Measurements from ENCODE around the gene NAA20. TPM values are rescaled to one million over a fixed set of nuclear protein-coding genes. Genes with fewer than 3 reads are reported as not detected.
A peak's percentile ranks its signal among the peaks of the same experiment; 100 is the strongest.

The NAA20 gene
- total RNA-seq, 1 donor from 2014 or later = 38.1 TPM

- DNase-seq (ENCODE audit: low spot score) (peak; percentile 99), ATAC-seq (peak; percentile 99)
- intact Hi-C loops (cut with DNase I) = no loop called here
Observed at GRCh38 chr20:20052074-20052970, 35.2 kb downstream of the NAA20 start, which contains the start of the genes CFAP61 and CRNKL1. CFAP61 (plus strand) TSS chr20:20052532; CDS start chr20:20056654, 4,122 bp downstream. CRNKL1 (minus strand) TSS chr20:20052466; CDS start chr20:20052342, 124 bp downstream.

- no peak for ATAC-seq
- DNase-seq (ENCODE audit: low spot score) = no peak
- intact Hi-C loops (cut with DNase I) = no loop called here
Observed at GRCh38 chr20:20060234-20060998, 43.3 kb downstream of the NAA20 start.

GRCh38 chr20:20063941-20064702, 47.0 kb downstream of the NAA20 start:
- no peak for DNase-seq (ENCODE audit: low spot score)
- intact Hi-C loops (cut with DNase I) = no loop called here
- no peak for ATAC-seq

GRCh38 chr20:20065361-20065760, 48.2 kb downstream of the NAA20 start:
- DNase-seq (ENCODE audit: low spot score) = no peak
- no peak for ATAC-seq
- intact Hi-C loops (cut with DNase I) = no loop called here

GRCh38 chr20:20070871-20071726, 53.9 kb downstream of the NAA20 start:
- no peak for ATAC-seq
- intact Hi-C loops (cut with DNase I) = no loop called here

GRCh38 chr20:20073801-20074371, 56.7 kb downstream of the NAA20 start:
- intact Hi-C loops (cut with DNase I) = no loop called here
- no peak for ATAC-seq
- no peak for DNase-seq (ENCODE audit: low spot score)

More at GRCh38 chr20:20070871-20071726, 53.9 kb downstream of the NAA20 start:
- DNase-seq (ENCODE audit: low spot score) = no peak

- DNase-seq (ENCODE audit: low spot score) (no peak), ATAC-seq (no peak)
- intact Hi-C loops (cut with DNase I) = no loop called here
Observed at GRCh38 chr20:20075032-20075431, 57.9 kb downstream of the NAA20 start.

- ATAC-seq (no peak), DNase-seq (ENCODE audit: low spot score) (no peak)
- intact Hi-C loops (cut with DNase I) = no loop called here
Observed at GRCh38 chr20:20076297-20077065, 59.3 kb downstream of the NAA20 start.

- ATAC-seq (no peak), DNase-seq (ENCODE audit: low spot score) (no peak)
- intact Hi-C loops (cut with DNase I) = no loop called here
Observed at GRCh38 chr20:20078041-20078440, 60.9 kb downstream of the NAA20 start.

GRCh38 chr20:20079102-20079784, 62.1 kb downstream of the NAA20 start:
- intact Hi-C loops (cut with DNase I) = no loop called here
- DNase-seq (ENCODE audit: low spot score) (no peak), ATAC-seq (no peak)

Other genes starting within 250 kb of the NAA20 start
- 24.9 TPM for gene CRNKL1, start 35.1 kb downstream of the NAA20 start, total RNA-seq
- gene CFAP61, start 35.2 kb downstream of the NAA20 start, total RNA-seq = 0.40 TPM

Data from sciatic nerve (tissue), 2 donors.